Activated naive CD4-positive, alpha-beta T cell treated with anti-CD3 and anti-CD28 coated beads for 36 hours (primary cell): Measurements from ENCODE around the gene PHYH. TPM values are rescaled to one million over a fixed set of nuclear protein-coding genes. Genes with fewer than 3 reads are reported as not detected.
A peak's percentile ranks its signal among the peaks of the same experiment; 100 is the strongest.

Experiments
- CTCF ChIA-PET: fragments of 350-600 bp; sonication (Branson Sonifier 250); formaldehyde crosslinking; loops from one replicate; lab custom pipeline; 2021; ENCODE audit warnings: antibody characterized with exemption; lab: Charles Lee
- DNase-seq: peaks from one replicate; pipeline ENCODE4 v3.0.0-alpha.2; 2020
- H3K27ac Mint-ChIP-seq: one replicate; pipeline ENCODE4 v1.8.0; 2021; ENCODE audit warnings: mild to moderate bottlenecking, mixed read lengths
- H3K27me3 Mint-ChIP-seq: one replicate; pipeline ENCODE4 v1.8.0; 2021; ENCODE audit warnings: low read depth, mixed read lengths
- H3K36me3 Mint-ChIP-seq: one replicate; pipeline ENCODE4 v1.8.0; 2021; ENCODE audit warnings: low read depth, mixed read lengths
- H3K4me1 Mint-ChIP-seq: one replicate; pipeline ENCODE4 v1.8.0; 2021; ENCODE audit warnings: low read depth, mixed read lengths
- H3K4me3 Mint-ChIP-seq: one replicate; pipeline ENCODE4 v1.8.0; 2021; ENCODE audit warnings: mild to moderate bottlenecking, moderate library complexity, mixed read lengths
- H3K9me3 Mint-ChIP-seq: one replicate; pipeline ENCODE4 v1.8.0; 2021; ENCODE audit warnings: mixed read lengths
- intact Hi-C: fragments of 100-400 bp; cut with micrococcal nuclease; formaldehyde crosslinking; loops from one replicate; pipeline ENCODE4 v1.15.1; 2023
- total RNA-seq, 2 experiments: library from RNA; stranded (reverse); gene quantifications; one replicate each; pipeline ENCODE4 v1.2.3, GENCODE V29; 2021

Gene PHYH
- 10 to 100 TPM; 13.3 to 14.2 TPM for total RNA-seq

DNA sequence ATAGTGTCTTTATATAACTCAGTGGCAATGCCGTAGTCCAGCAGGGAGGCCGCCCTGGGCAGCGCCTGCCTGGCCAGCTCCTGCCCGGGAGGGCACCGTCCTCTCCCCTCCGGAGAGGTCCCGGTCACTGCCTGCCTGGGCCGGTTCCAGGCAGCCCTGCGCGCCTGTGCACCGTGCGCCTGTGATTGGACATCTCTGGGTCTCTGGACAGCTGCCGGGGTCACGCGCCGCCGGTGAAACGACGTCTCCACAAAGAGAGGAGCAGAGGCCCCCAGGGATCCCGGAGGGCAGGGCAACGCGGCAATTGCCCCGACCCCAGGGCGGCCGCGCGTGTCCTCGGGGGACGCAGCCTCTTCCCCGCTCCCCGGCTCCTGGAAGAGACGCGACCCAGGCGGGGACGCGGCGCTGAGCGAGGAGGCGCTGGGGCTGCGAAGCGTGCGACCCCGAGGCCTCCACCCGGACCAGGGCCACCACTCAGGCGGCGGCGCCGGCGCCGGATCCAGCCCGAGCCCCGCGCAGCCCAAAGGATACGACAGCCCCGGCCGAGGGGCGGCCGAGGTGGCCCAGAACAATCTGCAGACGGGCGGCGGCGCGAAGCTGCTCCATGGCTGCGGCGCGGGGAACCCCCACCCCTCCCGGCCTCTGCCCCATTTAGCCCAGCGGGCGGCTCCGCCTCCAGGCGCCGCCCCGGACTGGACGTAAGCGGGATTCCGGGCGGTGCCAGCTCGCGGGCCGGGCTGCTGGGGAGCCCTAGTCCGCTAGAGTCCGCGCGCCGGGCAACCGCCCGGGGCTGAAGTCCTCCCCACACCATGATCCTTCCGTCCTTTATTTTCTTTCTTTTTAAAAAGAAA lies at the start of gene PHYH:
Gene PHYH (minus strand): TSS at position 628 of the 851 bp plus-strand sequence. CDS start 22 bp downstream, at position 606.
- Mint-ChIP-seq H3K9me3 (no peaks in the 10 kb centered on the region), H3K4me3 (peak within 1 kb of the TSS; percentile 76), H3K27ac (peak within 1 kb of the TSS; percentile 83), H3K27me3 (no peaks in the 10 kb centered on the region), H3K36me3 (no peaks in the 10 kb centered on the region), H3K4me1 (peaks cover 24% of the 10 kb centered on the region)
- DNase-seq = peak; percentile 78
- CTCF ChIA-PET = interaction anchor here (0.9 to 5.6 kb wide), 3 partner anchors 9 to 139 kb away, joined by 3 to 53 read pairs (median 3); partner anchors contain the start of gene MCM10
- intact Hi-C loops = loop anchor here (5.0 kb wide), 2 partner anchors 952 to 1257 kb away; partner anchors contain the start of genes CAMK1D and UPF2

DNA sequence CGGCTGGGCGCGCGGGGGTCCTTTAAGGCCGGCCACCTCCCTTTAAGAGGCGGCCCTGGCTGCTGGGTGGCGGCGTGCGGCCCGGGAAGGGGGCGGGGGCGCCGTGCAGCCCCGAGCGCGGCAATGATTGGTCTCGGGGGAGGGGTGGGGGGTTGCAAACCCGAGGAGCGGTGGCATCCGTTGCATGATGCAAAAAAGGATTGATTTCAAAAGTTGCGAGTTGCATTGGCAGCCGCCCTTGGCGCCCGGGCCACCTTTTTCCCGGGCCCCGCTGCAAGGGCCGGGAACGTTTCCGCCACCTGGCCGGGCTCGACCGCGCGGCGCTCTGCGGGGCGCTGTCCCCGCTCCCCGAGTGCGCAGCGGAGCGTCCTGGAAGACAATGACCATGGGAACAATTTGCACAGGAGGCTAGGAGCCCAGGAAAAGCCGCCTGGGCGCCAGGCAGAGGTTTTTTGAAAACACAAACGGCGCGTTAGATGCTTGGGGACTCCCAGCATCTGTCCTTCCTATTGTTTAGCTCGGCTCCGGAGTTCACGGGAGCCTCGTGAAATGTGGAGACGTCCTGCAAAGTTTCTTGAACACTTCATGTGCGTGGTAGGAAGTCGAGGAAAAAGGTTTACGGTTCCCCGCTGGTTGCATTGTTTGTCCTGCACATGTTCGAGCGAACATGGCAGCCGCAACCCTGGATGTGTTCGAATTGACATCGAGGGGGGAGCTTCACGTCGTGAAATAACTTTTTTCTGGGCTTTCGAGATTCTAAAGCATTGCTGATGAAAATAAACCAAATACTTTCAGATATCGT lies 48.6 kb upstream of the PHYH start, which contains the start of gene SEPHS1:
Gene SEPHS1 (minus strand): TSS at position 78 of the 802 bp plus-strand sequence. CDS start 3,343 bp downstream, outside the sequence.
- H3K27me3 Mint-ChIP-seq = no peaks in the 10 kb centered on the region
- peak within 1 kb of the TSS; percentile 94 for H3K27ac Mint-ChIP-seq
- CTCF ChIA-PET = no interaction called here
- intact Hi-C loops = loop anchor here (1.0 to 5.0 kb wide), 8 partner anchors 46 to 1604 kb away; partner anchors contain the start of genes DCLRE1C, MCM10, PRPF18 and SUV39H2
- H3K36me3 Mint-ChIP-seq = peaks cover 10% of the 10 kb centered on the region
- peak; percentile 91 for DNase-seq
- peak within 1 kb of the TSS; percentile 88 for H3K4me3 Mint-ChIP-seq
- no peaks in the 10 kb centered on the region for H3K9me3 Mint-ChIP-seq
- peaks cover 57% of the 10 kb centered on the region for H3K4me1 Mint-ChIP-seq

DNA sequence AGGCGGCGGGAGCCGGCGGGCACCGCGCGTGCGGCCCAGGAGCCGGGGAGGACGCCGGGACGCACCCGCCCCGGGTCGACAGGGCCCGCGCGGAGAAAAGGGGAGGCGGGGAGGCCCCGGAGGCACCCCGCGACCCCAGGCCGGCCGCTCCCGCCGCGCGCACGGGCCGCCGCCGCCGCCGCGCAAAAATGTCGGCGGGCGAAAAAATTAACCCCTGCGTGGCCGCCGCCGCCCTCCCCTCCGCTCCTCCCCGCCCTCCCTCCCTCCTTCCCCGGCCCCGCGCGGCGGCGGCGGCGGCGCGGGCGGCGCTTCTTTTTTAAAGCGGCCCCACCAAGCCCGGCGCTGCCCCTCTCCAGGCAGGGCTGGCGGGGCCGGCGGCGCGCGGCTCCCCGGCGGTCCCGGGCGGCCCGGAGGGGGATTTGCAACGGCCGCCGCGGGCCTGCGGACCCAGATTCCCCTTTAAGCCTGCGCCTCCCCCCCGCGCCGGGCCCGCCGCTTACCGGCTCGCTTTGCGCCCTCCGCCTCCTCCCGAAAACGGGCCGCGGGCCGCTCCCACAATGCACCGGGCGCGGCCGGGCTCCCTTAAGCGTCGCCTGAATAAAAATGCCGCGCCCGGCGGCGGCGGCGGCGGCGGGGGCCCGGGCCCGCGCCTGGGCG lies 47.8 kb upstream of the PHYH start:
- CTCF ChIA-PET = no interaction called here
- intact Hi-C loops = loop anchor here (1.0 to 5.0 kb wide), 8 partner anchors 45 to 1605 kb away; partner anchors contain the start of genes DCLRE1C, MCM10, PRPF18 and SUV39H2

DNA sequence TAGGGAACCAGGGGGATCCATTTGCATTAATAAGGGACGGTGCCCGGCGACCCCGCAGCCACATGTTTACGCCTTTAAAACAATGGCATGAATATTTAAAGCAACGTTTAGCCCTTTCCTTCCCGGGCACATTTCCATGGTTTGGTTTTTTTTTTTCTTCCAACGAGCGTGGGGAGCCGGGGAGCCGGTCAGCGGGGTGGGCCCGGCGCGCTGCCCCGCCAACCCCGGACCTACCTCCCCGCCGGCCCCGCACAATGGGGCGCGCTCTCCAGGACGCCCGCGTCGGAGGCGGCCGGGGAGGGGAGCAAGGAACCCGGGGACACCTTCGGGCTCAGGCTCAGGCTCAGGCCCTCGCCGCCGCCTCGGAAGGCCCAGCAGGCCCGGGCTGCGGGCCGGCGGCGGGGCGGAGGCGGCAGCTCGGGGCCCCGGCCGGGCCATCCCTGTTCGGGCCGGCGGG lies 47.2 kb upstream of the PHYH start:
- Mint-ChIP-seq H3K27me3 (no peaks in the 10 kb centered on the region), H3K4me3 (peak overlapping the region; percentile 78), H3K9me3 (no peaks in the 10 kb centered on the region), H3K4me1 (peaks cover 54% of the 10 kb centered on the region), H3K36me3 (peaks cover 13% of the 10 kb centered on the region), H3K27ac (peak overlapping the region; percentile 83)
- intact Hi-C loops = loop anchor here (5.0 kb wide), 2 partner anchors 1530 to 1605 kb away; partner anchors contain the start of genes DCLRE1C and SUV39H2
- CTCF ChIA-PET = no interaction called here
- no peak for DNase-seq

More for the DNA sequence above, 47.8 kb upstream of the PHYH start:
- Mint-ChIP-seq H3K36me3 (peaks cover 13% of the 10 kb centered on the region), H3K27me3 (no peaks in the 10 kb centered on the region), H3K4me3 (peak overlapping the region; percentile 56), H3K27ac (peak overlapping the region; percentile 71), H3K9me3 (no peaks in the 10 kb centered on the region), H3K4me1 (peaks cover 57% of the 10 kb centered on the region)
- peak; percentile 80 for DNase-seq

DNA sequence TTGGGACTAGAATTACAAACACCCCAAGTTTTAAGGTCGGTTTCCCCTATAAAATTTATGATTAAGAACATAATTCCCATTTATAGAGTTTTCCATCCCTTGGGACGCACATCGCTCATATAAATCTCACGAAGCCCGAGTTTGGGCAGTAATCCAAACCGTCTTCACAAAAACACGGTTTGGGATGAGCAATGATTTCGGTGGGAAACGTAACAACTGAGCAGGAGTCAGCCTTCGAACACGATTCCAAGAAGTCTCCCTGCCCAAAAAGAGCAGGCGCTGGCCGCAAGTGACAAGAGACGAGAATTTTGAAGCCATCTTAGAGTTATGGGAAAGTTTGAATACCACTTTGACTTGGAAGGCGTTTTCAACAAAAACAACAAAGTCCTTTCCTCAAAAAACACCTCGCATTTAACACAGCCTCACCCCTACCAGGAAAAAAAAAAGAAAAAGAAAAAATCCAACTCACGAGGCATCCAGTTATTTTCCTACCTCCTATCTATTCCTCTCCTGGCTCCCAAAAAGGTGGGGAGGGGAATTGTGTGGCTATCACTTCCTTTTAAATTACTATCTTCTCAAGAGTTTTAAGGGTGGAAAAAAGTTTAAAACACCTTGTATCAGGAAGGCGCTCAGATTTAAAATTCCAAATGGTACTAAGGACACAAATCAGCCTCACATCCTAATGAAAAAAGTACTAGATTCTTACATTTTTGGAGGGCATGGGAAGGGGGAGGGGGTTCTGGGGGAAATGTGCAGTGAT lies 46.6 kb upstream of the PHYH start:
- Mint-ChIP-seq H3K36me3 (peaks cover 15% of the 10 kb centered on the region), H3K9me3 (no peaks in the 10 kb centered on the region), H3K27me3 (no peaks in the 10 kb centered on the region), H3K4me3 (peak overlapping the region; percentile 78), H3K27ac (peak overlapping the region; percentile 83), H3K4me1 (peaks cover 50% of the 10 kb centered on the region)
- intact Hi-C loops = loop anchor here (5.0 kb wide), 2 partner anchors 1531 to 1606 kb away; partner anchors contain the start of genes DCLRE1C and SUV39H2
- DNase-seq = no peak
- CTCF ChIA-PET = no interaction called here

DNA sequence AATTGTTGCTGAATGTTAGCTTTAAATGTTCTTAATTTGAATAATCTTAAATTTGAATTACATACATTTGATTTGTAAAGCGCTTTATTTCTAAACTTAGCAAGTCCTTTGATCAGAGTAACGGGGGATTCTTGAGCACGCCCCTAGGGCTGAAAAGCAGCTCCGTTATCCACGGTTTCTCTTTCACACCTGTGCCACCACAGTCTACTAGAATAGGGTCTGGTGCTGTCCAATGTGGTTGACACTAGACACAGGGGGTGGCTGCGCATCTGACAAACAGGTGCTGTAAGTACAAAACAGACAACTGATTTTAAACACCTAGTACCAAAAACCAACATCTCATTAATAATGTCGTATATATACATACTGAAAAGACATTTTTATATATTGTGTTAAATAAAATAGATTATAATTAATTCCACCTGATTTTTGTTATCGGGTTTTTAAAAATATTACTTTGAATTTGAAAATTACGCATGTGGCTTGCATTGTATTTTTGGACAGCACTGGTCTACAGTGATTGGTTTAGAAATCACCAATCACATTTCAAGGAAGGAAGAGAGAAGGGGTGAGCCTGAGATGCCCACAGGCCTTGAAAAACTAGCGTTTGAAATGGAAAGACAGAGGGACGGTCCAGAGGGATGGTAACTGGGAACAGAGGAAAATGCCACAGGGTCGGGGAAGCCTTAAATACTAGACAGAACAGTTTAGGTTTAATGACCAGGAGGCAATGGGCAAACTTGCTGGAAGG lies 40.9 kb upstream of the PHYH start:
- H3K4me1 Mint-ChIP-seq = peaks cover 44% of the 10 kb centered on the region
- H3K36me3 Mint-ChIP-seq = peaks cover 38% of the 10 kb centered on the region
- intact Hi-C loops = no loop called here
- no peak overlapping the region for H3K27ac Mint-ChIP-seq
- no peaks in the 10 kb centered on the region for H3K27me3 Mint-ChIP-seq
- no peaks in the 10 kb centered on the region for H3K9me3 Mint-ChIP-seq
- CTCF ChIA-PET = interaction anchor here (0.6 kb wide), 2 partner anchors 18 to 32 kb away, joined by 3 read pairs; no protein-coding TSS in a partner anchor
- H3K4me3 Mint-ChIP-seq = no peak overlapping the region
- peak; percentile 48 for DNase-seq

DNA sequence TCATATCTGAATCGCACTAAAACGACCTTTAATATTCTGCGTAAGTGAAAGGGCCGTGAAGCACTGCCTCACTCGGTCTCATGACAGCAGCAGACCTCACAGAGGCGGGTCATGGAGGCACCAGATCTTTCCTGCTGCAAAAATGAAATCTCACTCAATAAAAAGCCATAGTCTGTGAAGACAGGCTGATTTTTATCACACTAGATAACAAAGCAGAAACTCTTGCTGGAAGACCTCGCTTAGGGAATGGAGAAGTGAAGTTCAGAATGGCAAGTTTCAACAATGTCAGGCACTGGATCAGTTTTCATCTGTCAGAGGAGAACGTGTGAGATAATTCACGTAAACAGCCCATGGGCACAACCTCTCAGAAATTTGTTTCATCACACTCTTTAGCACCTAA lies 40.2 kb upstream of the PHYH start:
- Mint-ChIP-seq H3K36me3 (peaks cover 38% of the 10 kb centered on the region), H3K4me1 (peaks cover 37% of the 10 kb centered on the region), H3K27me3 (no peaks in the 10 kb centered on the region), H3K4me3 (no peak overlapping the region), H3K27ac (no peak overlapping the region), H3K9me3 (no peaks in the 10 kb centered on the region)
- intact Hi-C loops = no loop called here
- no peak for DNase-seq
- CTCF ChIA-PET = interaction anchor here (0.6 kb wide), 1 partner anchor 31 kb away, joined by 3 read pairs; no protein-coding TSS in a partner anchor

DNA sequence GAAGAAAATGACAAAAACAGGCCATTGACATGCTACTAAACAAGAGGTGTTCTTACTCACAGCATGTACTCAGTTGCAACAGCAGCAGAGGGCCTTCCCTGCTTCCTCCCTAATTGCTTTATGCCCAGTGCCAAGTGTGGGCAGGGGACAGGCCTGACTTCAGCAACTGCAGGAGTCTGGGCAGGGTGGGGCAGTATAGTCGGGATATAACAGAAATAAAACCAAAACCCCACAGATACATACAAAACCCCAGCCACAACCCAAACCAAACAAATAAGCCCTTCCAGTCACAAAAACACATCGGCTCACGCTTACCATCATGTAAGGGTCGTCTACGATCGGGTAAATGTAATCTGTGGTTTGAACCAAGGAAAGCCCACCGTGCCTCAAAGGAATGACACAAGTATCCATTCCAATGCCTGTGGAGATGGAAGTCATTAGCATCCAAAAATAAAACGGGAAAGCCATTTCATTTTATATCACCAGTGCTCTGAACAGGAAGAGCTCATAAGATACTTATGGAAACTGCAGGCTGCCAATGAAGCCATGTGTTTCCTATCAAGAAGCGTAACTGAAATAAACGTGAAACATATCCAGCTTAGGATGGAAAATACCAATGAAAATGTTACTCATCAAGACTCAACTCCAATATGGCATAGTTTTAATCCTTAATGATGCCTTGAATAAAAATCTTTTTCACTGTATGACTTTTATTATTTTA lies 38.7 kb upstream of the PHYH start:
- peaks cover 33% of the 10 kb centered on the region for H3K36me3 Mint-ChIP-seq
- CTCF ChIA-PET = no interaction called here
- no peaks in the 10 kb centered on the region for H3K27me3 Mint-ChIP-seq
- H3K27ac Mint-ChIP-seq = no peak overlapping the region
- H3K4me1 Mint-ChIP-seq = peaks cover 28% of the 10 kb centered on the region
- intact Hi-C loops = no loop called here
- H3K9me3 Mint-ChIP-seq = no peaks in the 10 kb centered on the region
- no peak for DNase-seq
- H3K4me3 Mint-ChIP-seq = no peak overlapping the region

DNA sequence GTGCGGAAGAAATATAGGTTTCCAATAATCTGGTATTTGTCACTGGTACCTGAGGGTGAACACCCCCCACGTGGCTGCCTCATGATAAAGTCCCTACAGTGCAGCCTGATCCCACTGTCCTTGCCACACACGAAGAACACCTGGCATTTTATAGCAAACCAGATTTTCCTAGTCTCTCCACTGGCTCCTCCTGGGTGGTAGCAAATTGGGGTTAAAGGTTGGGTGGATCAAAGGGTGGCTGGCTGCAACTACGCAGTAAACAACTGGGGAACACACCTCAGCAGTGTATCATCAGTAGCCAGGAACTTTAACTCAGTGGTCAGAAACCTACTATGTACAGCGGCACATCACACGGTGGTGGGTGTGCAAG lies 37.9 kb upstream of the PHYH start:
- H3K36me3 Mint-ChIP-seq = peaks cover 33% of the 10 kb centered on the region
- no peak overlapping the region for H3K27ac Mint-ChIP-seq
- no peak overlapping the region for H3K4me3 Mint-ChIP-seq
- no peaks in the 10 kb centered on the region for H3K9me3 Mint-ChIP-seq
- intact Hi-C loops = no loop called here
- peaks cover 28% of the 10 kb centered on the region for H3K4me1 Mint-ChIP-seq
- no peaks in the 10 kb centered on the region for H3K27me3 Mint-ChIP-seq
- CTCF ChIA-PET = no interaction called here
- DNase-seq = no peak

DNA sequence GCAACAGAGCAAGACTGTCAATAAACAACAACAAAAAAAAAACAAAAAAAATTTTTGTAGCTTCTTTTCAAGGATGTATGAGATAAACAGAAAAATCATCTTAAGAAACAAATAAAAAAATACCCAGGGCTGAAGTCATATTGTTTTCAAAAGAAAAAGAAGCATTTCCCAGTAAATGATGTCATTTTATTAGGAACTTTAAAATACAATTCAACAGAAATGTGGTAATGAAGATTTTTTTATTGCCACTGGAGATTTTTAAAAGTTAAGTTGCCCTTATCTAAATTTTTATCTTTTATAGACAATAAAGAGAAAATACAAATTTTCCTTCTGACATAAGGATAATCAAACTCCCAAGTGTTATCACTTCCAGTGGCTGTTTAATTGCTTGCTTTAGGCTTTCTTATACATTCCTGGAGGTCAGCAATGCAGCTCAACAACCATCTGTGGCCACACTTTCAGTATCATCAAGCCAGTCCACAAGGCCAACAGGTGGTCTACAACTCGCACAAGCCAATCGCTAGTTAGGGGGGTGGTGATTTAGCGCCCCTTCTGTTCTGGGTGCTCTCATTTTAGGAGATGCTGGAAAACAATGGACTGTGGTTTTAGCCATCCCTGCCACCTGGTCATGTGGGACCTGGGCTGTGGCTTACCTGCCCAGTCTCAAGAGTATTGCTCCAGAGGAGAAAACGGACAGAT lies 37.4 kb upstream of the PHYH start:
- Mint-ChIP-seq H3K27me3 (no peaks in the 10 kb centered on the region), H3K36me3 (peaks cover 35% of the 10 kb centered on the region), H3K4me1 (peaks cover 26% of the 10 kb centered on the region), H3K4me3 (no peak overlapping the region), H3K9me3 (no peaks in the 10 kb centered on the region), H3K27ac (no peak overlapping the region)
- no peak for DNase-seq
- intact Hi-C loops = no loop called here
- CTCF ChIA-PET = interaction anchor here (0.6 kb wide), 1 partner anchor 35 kb away, joined by 3 read pairs; no protein-coding TSS in a partner anchor
